GM12878 (cell line): ENCODE results near the gene HOXA10. TPM values are rescaled to one million over a fixed set of nuclear protein-coding genes. Genes with fewer than 3 reads are reported as not detected.

Experiments used
- BCLAF1 ChIP-seq: fragments of 450-650 bp; IDR thresholded peaks from 2 replicates; pipeline ENCODE4 v1.6.1; 2017; ENCODE audit warnings: antibody characterized with exemption, mild to moderate bottlenecking, moderate library complexity
- CBX3 ChIP-seq: fragments of 200-600 bp; sonication (generic); IDR thresholded peaks from 2 replicates; pipeline ENCODE4 v1.6.1; 2016; ENCODE audit warnings: low read depth, borderline replicate concordance
- FOS ChIP-seq: IDR thresholded peaks from 3 replicates; pipeline ENCODE4 v1.6.1; 2011; ENCODE audit warnings: borderline replicate concordance; ENCODE audit not compliant: insufficient read length; ENCODE audit errors: extremely low read depth
- MEF2A ChIP-seq: IDR thresholded peaks from 2 replicates; pipeline ENCODE4 v1.6.1; 2011; ENCODE audit warnings: low read depth, mild to moderate bottlenecking, low read length, moderate library complexity; ENCODE audit not compliant: insufficient read depth
- NFYB ChIP-seq: IDR thresholded peaks from 2 replicates; pipeline ENCODE4 v1.6.1; 2011; ENCODE audit warnings: low read depth, mild to moderate bottlenecking, low read length, improper control_type of control experiment, moderate library complexity; ENCODE audit not compliant: insufficient read depth
- NKRF ChIP-seq: fragments of 450-650 bp; conservative IDR thresholded peaks from 2 replicates; pipeline ENCODE4 v1.6.1; 2017; ENCODE audit warnings: mild to moderate bottlenecking, moderate library complexity
- PAX8 ChIP-seq: fragments of 450-650 bp; IDR thresholded peaks from 2 replicates; pipeline ENCODE4 v1.6.1; 2017; ENCODE audit warnings: mild to moderate bottlenecking, moderate library complexity
- PRDM15 ChIP-seq: fragments of 450-650 bp; formaldehyde crosslinking; IDR thresholded peaks from 2 replicates; pipeline ENCODE4 v1.4.0; 2020; ENCODE audit warnings: mild to moderate bottlenecking, moderate library complexity
- ZBTB40 ChIP-seq: fragments of 450-650 bp; IDR thresholded peaks from 2 replicates; pipeline ENCODE4 v1.6.1; 2016; ENCODE audit warnings: mild to moderate bottlenecking, moderate library complexity, borderline replicate concordance
- ZNF384 ChIP-seq: IDR thresholded peaks from 2 replicates; pipeline ENCODE4 v1.6.1; 2012; ENCODE audit warnings: low read depth, mild to moderate bottlenecking, low read length, improper control_type of control experiment, borderline replicate concordance
- polyA plus RNA-seq, 11 experiments: library from polyadenylated mRNA; depleted of rRNA in 4 of 11; unstranded in 6 of 11; stranded (reverse) in 5 of 11; fragments of >200 nt; fragmentation: Nextera tagmentation in 4 of 11; fragmentation: Illumina TruSeq in 1 of 11; extraction: Ambion mirVana in 4 of 11; extraction: Trizol in 1 of 11; gene quantifications; 1 replicate in 1 of 11; 2 replicates in 10 of 11; pipeline versions ENCODE4 v1.2.1 to v1.2.3, GENCODE V29; 2011 to 2016; ENCODE audit warnings: inconsistent platforms in 2 of 11, missing spikeins in 2 of 11, low read depth in 1 of 11
- total RNA-seq, 4 experiments: library from RNA; depleted of rRNA in 3 of 4; stranded (reverse); fragments of >200 nt in 3 of 4; fragmentation: Illumina TruSeq in 1 of 4; extraction: Trizol in 1 of 4; gene quantifications; 2 replicates each; pipeline versions ENCODE4 v1.2.1 to v1.2.3, GENCODE V29; 2013 to 2021

The HOXA10 gene
- total and polyA plus RNA-seq, 10 of the 15 experiments (the other 5 are each of a cell fraction or from before 2014, with no cell fraction given), result not detected

- TF ChIP-seq MEF2A (no peak), BCLAF1 (no peak), ZBTB40 (no peak), NKRF (no peak), ZNF384 (no peak), FOS (no peak), PRDM15 (CRISPR knock-in tag) (no peak), PAX8 (no peak), CBX3 (no peak), NFYB (no peak)
Observed at GRCh38 chr7:27160546-27161213, 13.4 kb downstream of the HOXA10 start (continued).
